HCT116 (cell line): ENCODE results near the gene FAM168A. TPM values are rescaled to one million over a fixed set of nuclear protein-coding genes. Genes with fewer than 3 reads are reported as not detected.

Source experiments
- ATAC-seq: fragments of 200-7000 bp; cut with Tn5 transposase; 2 replicates; pipeline ENCODE4 v1.9.1; 2020; ENCODE audit warnings: mild to moderate bottlenecking, moderate library complexity
- BruUV-seq: library from RNA; stranded (reverse); fragments of 400-500 nt; replicated peaks from 2 replicates; lab custom pipeline; 2021; lab: Mats Ljungman, UMichigan
- CTCF ChIA-PET: fragments of 300-600 bp; sonication (Branson Sonifier 250); formaldehyde crosslinking; loops from one replicate; lab custom pipeline; 2021; ENCODE audit warnings: antibody characterized with exemption; lab: Charles Lee
- POLR2A ChIA-PET: fragments of 300-600, 350-600 bp; sonication (Branson Sonifier 250); formaldehyde crosslinking; loops from one replicate; lab custom pipeline; 2021; ENCODE audit warnings: antibody characterized with exemption; lab: Charles Lee
- RAD21 ChIA-PET, 2 experiments: fragments of 300-600 bp; sonication (Branson Sonifier 250); formaldehyde crosslinking; loops; one replicate each; lab custom pipeline; 2023; ENCODE audit warnings: low total read pairs in 2 of 2; ENCODE audit not compliant: uncharacterized antibody in 2 of 2, unreplicated experiment in 2 of 2, low non-redundant PET in 1 of 2; lab: Charles Lee
- DNase-seq: peaks from one replicate; pipeline ENCODE4 v3.0.0-alpha.2; 2010; ENCODE audit warnings: low read depth, low spot score
- H2AFZ ChIP-seq: fragments of 200-600 bp; shearing (Covaris generic), sonication (generic); 2 replicates; pipeline ENCODE4 v1.6.1; 2017; ENCODE audit warnings: low read depth, mixed run types, mixed read lengths, antibody characterized with exemption, low read length; ENCODE audit not compliant: poor library complexity, severe bottlenecking
- H3K27ac ChIP-seq: 2 replicates; pipeline ENCODE4 v1.5.1; 2012; ENCODE audit warnings: low read depth, low read length
- H3K27me3 ChIP-seq: fragments of 200-600 bp; sonication (generic); 2 replicates; pipeline ENCODE4 v1.6.1; 2016; ENCODE audit warnings: mixed run types, low read length, mixed read lengths; ENCODE audit not compliant: insufficient read depth
- H3K36me3 ChIP-seq, 2 experiments: fragments of 200-500 bp in 1 of 2; fragments of 200-600 bp in 1 of 2; sonication (Bioruptor generic) in 1 of 2; sonication (generic) in 1 of 2; 2 replicates each; pipeline versions ENCODE4 v1.5.1 to v1.6.1; 2014 to 2016; ENCODE audit warnings: low read length in 2 of 2, inconsistent platforms in 1 of 2, mixed read lengths in 1 of 2, mixed run types in 1 of 2; ENCODE audit not compliant: insufficient read depth in 2 of 2, control insufficient read depth in 1 of 2
- H3K4me1 ChIP-seq, 2 experiments: fragments of 200-600 bp in 1 of 2; sonication (generic) in 1 of 2; 2 replicates each; pipeline versions ENCODE4 v1.5.1 to v1.6.1; 2012 to 2017; ENCODE audit warnings: low read length in 2 of 2, inconsistent platforms in 1 of 2, mild to moderate bottlenecking in 1 of 2, mixed read lengths in 1 of 2, mixed run types in 1 of 2, moderate library complexity in 1 of 2; ENCODE audit not compliant: insufficient read depth in 2 of 2, control insufficient read depth in 1 of 2
- H3K4me2 ChIP-seq: fragments of 200-600 bp; sonication (generic); 2 replicates; pipeline ENCODE4 v1.6.1; 2017; ENCODE audit warnings: mixed run types, low read length, mixed read lengths
- H3K4me3 ChIP-seq, 2 experiments: fragments of 200-600 bp in 1 of 2; sonication (generic) in 1 of 2; replicated peaks in 1 of 2; 2 replicates each; pipeline ENCODE4 v1.5.1; 2011 to 2016; ENCODE audit warnings: low read length in 2 of 2, control low read depth in 1 of 2, low read depth in 1 of 2, mild to moderate bottlenecking in 1 of 2, mixed read lengths in 1 of 2, mixed run types in 1 of 2
- H3K79me2 ChIP-seq: fragments of 200-600 bp; sonication (generic); 2 replicates; pipeline ENCODE4 v1.6.1; 2017; ENCODE audit warnings: mild to moderate bottlenecking, mixed run types, low read length, moderate library complexity, mixed read lengths; ENCODE audit not compliant: insufficient read depth
- H3K9ac ChIP-seq: fragments of 200-600 bp; sonication (generic); 2 replicates; pipeline ENCODE4 v1.6.1; 2016; ENCODE audit warnings: low read length, mixed read lengths
- H3K9me2 ChIP-seq: fragments of 200-600 bp; sonication (generic), shearing (Covaris generic); 2 replicates; pipeline ENCODE4 v1.6.1; 2017; ENCODE audit warnings: mixed run types, mild to moderate bottlenecking, moderate library complexity; ENCODE audit not compliant: insufficient read depth
- H3K9me3 ChIP-seq, 2 experiments: fragments of 200-500 bp in 1 of 2; fragments of 200-600 bp in 1 of 2; sonication (Bioruptor generic) in 1 of 2; sonication (generic) in 1 of 2; 2 replicates each; pipeline ENCODE4 v1.6.1; 2014 to 2017; ENCODE audit warnings: low read length in 2 of 2, mixed read lengths in 2 of 2, inconsistent platforms in 1 of 2, low read depth in 1 of 2, mild to moderate bottlenecking in 1 of 2, mixed run types in 1 of 2, moderate library complexity in 1 of 2; ENCODE audit not compliant: control insufficient read depth in 1 of 2, insufficient read depth in 1 of 2
- H4K20me1 ChIP-seq: fragments of 200-600 bp; sonication (generic), shearing (Covaris generic); 2 replicates; pipeline ENCODE4 v1.6.1; 2017; ENCODE audit warnings: mixed run types, mild to moderate bottlenecking, moderate library complexity; ENCODE audit not compliant: insufficient read depth
- CBX3 ChIP-seq: IDR thresholded peaks from 2 replicates; pipeline ENCODE4 v1.6.1; 2012; ENCODE audit warnings: low read depth
- CTCF ChIP-seq, 3 experiments: fragments of 200-600 bp in 1 of 3; sonication (generic) in 1 of 3; IDR thresholded peaks in 2 of 3; conservative IDR thresholded peaks in 1 of 3; 2 replicates each; pipeline ENCODE4 v1.5.1; 2012 to 2017; ENCODE audit warnings: low read depth in 2 of 3, low read length in 2 of 3, antibody characterized with exemption in 1 of 3, borderline replicate concordance in 1 of 3, control low read depth in 1 of 3, mild to moderate bottlenecking in 1 of 3, mixed read lengths in 1 of 3, mixed run types in 1 of 3, moderate library complexity in 1 of 3; ENCODE audit not compliant: insufficient read depth in 1 of 3
- EGR1 ChIP-seq: IDR thresholded peaks from 2 replicates; pipeline ENCODE4 v1.6.1; 2012; ENCODE audit warnings: low read depth
- EZH2phosphoT487 ChIP-seq: fragments of 200-600 bp; IDR thresholded peaks from 2 replicates; pipeline ENCODE4 v1.6.1; 2018; ENCODE audit warnings: antibody characterized with exemption, borderline replicate concordance
- FOSL1 ChIP-seq: IDR thresholded peaks from 2 replicates; pipeline ENCODE4 v1.6.1; 2012; ENCODE audit warnings: low read depth
- JUND ChIP-seq: IDR thresholded peaks from 2 replicates; pipeline ENCODE4 v1.6.1; 2012
- POLR2A ChIP-seq: IDR thresholded peaks from 2 replicates; pipeline ENCODE4 v1.7.0; 2011; ENCODE audit warnings: borderline replicate concordance; ENCODE audit not compliant: insufficient read depth, insufficient read length; ENCODE audit errors: extremely low read depth
- RAD21 ChIP-seq: IDR thresholded peaks from 2 replicates; pipeline ENCODE4 v1.6.1; 2012; ENCODE audit warnings: low read depth, mild to moderate bottlenecking
- SIN3A ChIP-seq: IDR thresholded peaks from 2 replicates; pipeline ENCODE4 v1.6.1; 2012; ENCODE audit warnings: low read depth
- SP1 ChIP-seq: IDR thresholded peaks from 2 replicates; pipeline ENCODE4 v1.6.1; 2012; ENCODE audit warnings: low read depth
- SRF ChIP-seq: IDR thresholded peaks from 2 replicates; pipeline ENCODE4 v1.6.1; 2012; ENCODE audit warnings: low read depth
- TCF7L2 ChIP-seq: IDR thresholded peaks from 2 replicates; pipeline ENCODE4 v1.7.0; 2011; ENCODE audit warnings: borderline replicate concordance, inconsistent platforms; ENCODE audit not compliant: insufficient read depth, insufficient read length; ENCODE audit errors: extremely low read depth
- YY1 ChIP-seq: IDR thresholded peaks from 2 replicates; pipeline ENCODE4 v1.6.1; 2011; ENCODE audit warnings: low read length, low read depth, moderate library complexity, mild to moderate bottlenecking; ENCODE audit not compliant: insufficient replicate concordance; ENCODE audit errors: extremely low read depth
- ZBTB33 ChIP-seq: IDR thresholded peaks from 2 replicates; pipeline ENCODE4 v1.6.1; 2011; ENCODE audit warnings: mild to moderate bottlenecking, low read length, moderate library complexity; ENCODE audit not compliant: insufficient replicate concordance; ENCODE audit errors: extremely low read depth
- ZNF274 ChIP-seq: fragments of 200-500 bp; sonication (Bioruptor generic); IDR thresholded peaks from 2 replicates; pipeline ENCODE4 v1.6.1; 2014; ENCODE audit warnings: mild to moderate bottlenecking, low read depth, low read length, inconsistent platforms
- intact Hi-C: fragments of 100-400 bp; cut with micrococcal nuclease; formaldehyde crosslinking; loops from 2 replicates; pipeline ENCODE4 v1.10.0; 2022
- total RNA-seq: library from RNA; stranded (reverse); gene quantifications from one replicate; pipeline ENCODE4 v1.2.1, GENCODE V29; 2021; ENCODE audit not compliant: unreplicated experiment

The FAM168A gene
- total RNA-seq, 1 experiment from 2014 or later, result 31.5 TPM

GRCh38 chr11:73566422-73566821, 31.5 kb downstream of the FAM168A start:
- ATAC-seq (no peak), DNase-seq (no peak)
- intact Hi-C loops, result no loop called here
- Histone ChIP-seq H3K9ac (no peak overlapping the region), H3K9me2 (no peaks in the 10 kb centered on the region), H3K4me3 (no peak overlapping the region), H3K9me3 (no peaks in the 10 kb centered on the region), H3K4me1 (peaks cover 0 to 5% of the 10 kb centered on the region in 2 experiments; a peak in 2 of 4 replicates), H3K27me3 (no peaks in the 10 kb centered on the region), H3K4me2 (no peak overlapping the region), H2AFZ (no peak overlapping the region), H3K36me3 (no peaks in the 10 kb centered on the region), H3K27ac (no peak overlapping the region), H4K20me1 (no peaks in the 10 kb centered on the region), H3K79me2 (peaks cover 6% of the 10 kb centered on the region; the same call in 1 of the 2 replicates)
- RAD21 ChIA-PET, result no interaction called here
- POLR2A ChIA-PET, result no interaction called here
- BruUV-seq, result no TSS peak
- CTCF ChIA-PET, result no interaction called here
- TF ChIP-seq RAD21, result no peak
- TF ChIP-seq ZNF274, result no peak
- no peak for TF ChIP-seq SIN3A
- no peak for TF ChIP-seq YY1
- TF ChIP-seq EZH2phosphoT487, result no peak
- no peak for TF ChIP-seq FOSL1
- TF ChIP-seq JUND, result no peak
- no peak for TF ChIP-seq EGR1
- no peak for TF ChIP-seq SRF

GRCh38 chr11:73565804-73566203, 32.1 kb downstream of the FAM168A start:
- H3K79me2 ChIP-seq, result peaks cover 6% of the 10 kb centered on the region; the same call in 1 of the 2 replicates
- ChIA-PET RAD21 (no interaction called here), CTCF (no interaction called here), POLR2A (no interaction called here)
- no peak overlapping the region for H3K4me2 ChIP-seq
- H3K9ac ChIP-seq, result no peak overlapping the region
- H3K36me3 ChIP-seq, result no peaks in the 10 kb centered on the region
- no peaks in the 10 kb centered on the region for H3K9me3 ChIP-seq
- ATAC-seq, result no peak
- intact Hi-C loops, result no loop called here
- H3K27me3 ChIP-seq, result no peaks in the 10 kb centered on the region
- no peaks in the 10 kb centered on the region for H3K9me2 ChIP-seq
- H2AFZ ChIP-seq, result no peak overlapping the region
- H4K20me1 ChIP-seq, result no peaks in the 10 kb centered on the region
- H3K4me3 ChIP-seq, result no peak overlapping the region
- H3K27ac ChIP-seq, result no peak overlapping the region
- DNase-seq, result no peak
- BruUV-seq, result no TSS peak
- H3K4me1 ChIP-seq, result peaks cover 0 to 5% of the 10 kb centered on the region in 2 experiments; a peak in 2 of 4 replicates
- TF ChIP-seq CBX3 (no peak), TCF7L2 (no peak), CTCF (IDR thresholded peaks at IDR 0.05 in 2 of 3, conservative IDR thresholded peaks at IDR 0.05 in 1 of 3; ENCODE audit: borderline replicate concordance in 1 of 3, insufficient read depth in 1 of 3, low read depth in 2 of 3, low read length in 2 of 3) (no peak), FOSL1 (no peak), ZBTB33 (no peak), POLR2A (no peak), SP1 (no peak), EGR1 (no peak), ZNF274 (no peak)
